ENCODE results near the gene VANGL2. TPM values are rescaled to one million over a fixed set of nuclear protein-coding genes. Genes with fewer than 3 reads are reported as not detected.

VANGL2 gene
- total and polyA plus RNA-seq, 2 of the 4 experiments (the other 2 are of a cell fraction), result 0.36 to 3.6 TPM

DNA sequence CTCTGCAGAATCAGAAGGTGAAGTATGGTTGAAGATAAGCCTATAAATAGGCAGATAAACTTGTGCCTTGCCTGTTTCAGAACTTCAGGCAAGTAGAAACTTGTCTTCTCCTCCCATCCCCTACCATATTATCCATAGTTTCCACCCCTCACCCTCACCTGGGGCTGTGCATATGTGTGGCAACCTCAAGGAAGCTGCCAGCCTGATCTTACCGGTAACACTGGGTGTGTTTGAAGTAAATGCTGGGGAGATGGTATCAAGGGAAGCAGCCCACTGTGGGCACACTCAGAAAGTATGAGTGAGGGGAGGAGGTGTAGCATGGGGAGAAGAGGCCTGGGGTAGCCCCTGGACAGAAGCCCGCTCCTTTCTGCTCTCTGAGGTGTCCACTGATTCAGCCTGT lies 14.5 kb downstream of the VANGL2 start:
- H4K20me1 ChIP-seq (ENCODE audit: insufficient read depth, low read length), result no peaks in the 10 kb centered on the region
- in situ Hi-C loops (cut with MboI; ENCODE audit: low sequenced_read_pairs) (no loop called here), intact Hi-C loops (cut with micrococcal nuclease) (no loop called here), dilution Hi-C loops (cut with HindIII; ENCODE audit: low sequenced_read_pairs, unreplicated experiment) (no loop called here)
- H3K9me3 ChIP-seq (ENCODE audit: control insufficient read depth, insufficient read depth, low read length), result no peaks in the 10 kb centered on the region
- BruUV-seq (replicated peaks), result no TSS peak
- H2BK5ac ChIP-seq (ENCODE audit: low read depth, low read length, poor library complexity, severe bottlenecking), result no peak overlapping the region
- H3K36me3 ChIP-seq (ENCODE audit: control insufficient read depth, insufficient read depth, low read length), result peaks cover 4% of the 10 kb centered on the region; the same call in 1 of the 2 replicates
- H3K27ac ChIP-seq (ENCODE audit: insufficient read depth, low read length), result no peak overlapping the region
- no peak overlapping the region for H3K14ac ChIP-seq (replicated peaks; ENCODE audit: low read depth, low read length)
- no peak overlapping the region for H3K18ac ChIP-seq (ENCODE audit: low read depth, low read length)
- TF ChIP-seq CEBPB (IDR thresholded peaks at IDR 0.05; ENCODE audit: low read depth, low read length) (no peak), RAD21 (IDR thresholded peaks at IDR 0.05; ENCODE audit: low read length) (no peak), MAZ (IDR thresholded peaks at IDR 0.05; ENCODE audit: borderline replicate concordance, low read depth, low read length) (no peak), CHD1 (IDR thresholded peaks at IDR 0.05; ENCODE audit: low read depth, low read length) (no peak), RFX5 (IDR thresholded peaks at IDR 0.05; ENCODE audit: low read depth, low read length) (no peak), RCOR1 (IDR thresholded peaks at IDR 0.05; ENCODE audit: insufficient replicate concordance, low read length) (no peak), BHLHE40 (IDR thresholded peaks at IDR 0.05; ENCODE audit: low read depth, low read length) (no peak), SMC3 (IDR thresholded peaks at IDR 0.05; ENCODE audit: low read depth, low read length) (no peak), MXI1 (IDR thresholded peaks at IDR 0.05; ENCODE audit: borderline replicate concordance, low read depth, low read length) (no peak), POLR2A (IDR thresholded peaks at IDR 0.05; ENCODE audit: low read depth, low read length) (no peak), NFE2L2 (IDR thresholded peaks at IDR 0.05; ENCODE audit: low read depth, low read length) (no peak), FOS (IDR thresholded peaks at IDR 0.05; ENCODE audit: low read depth, low read length) (no peak), MAFK (IDR thresholded peaks at IDR 0.05; ENCODE audit: low read depth, low read length) (no peak)
- TF ChIP-seq, protein P1, sequence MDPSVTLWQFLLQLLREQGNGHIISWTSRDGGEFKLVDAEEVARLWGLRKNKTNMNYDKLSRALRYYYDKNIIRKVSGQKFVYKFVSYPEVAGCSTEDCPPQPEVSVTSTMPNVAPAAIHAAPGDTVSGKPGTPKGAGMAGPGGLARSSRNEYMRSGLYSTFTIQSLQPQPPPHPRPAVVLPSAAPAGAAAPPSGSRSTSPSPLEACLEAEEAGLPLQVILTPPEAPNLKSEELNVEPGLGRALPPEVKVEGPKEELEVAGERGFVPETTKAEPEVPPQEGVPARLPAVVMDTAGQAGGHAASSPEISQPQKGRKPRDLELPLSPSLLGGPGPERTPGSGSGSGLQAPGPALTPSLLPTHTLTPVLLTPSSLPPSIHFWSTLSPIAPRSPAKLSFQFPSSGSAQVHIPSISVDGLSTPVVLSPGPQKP (IDR thresholded peaks at IDR 0.05; ENCODE audit: borderline replicate concordance, low read depth, low read length), result no peak
- TF ChIP-seq, protein P2, sequence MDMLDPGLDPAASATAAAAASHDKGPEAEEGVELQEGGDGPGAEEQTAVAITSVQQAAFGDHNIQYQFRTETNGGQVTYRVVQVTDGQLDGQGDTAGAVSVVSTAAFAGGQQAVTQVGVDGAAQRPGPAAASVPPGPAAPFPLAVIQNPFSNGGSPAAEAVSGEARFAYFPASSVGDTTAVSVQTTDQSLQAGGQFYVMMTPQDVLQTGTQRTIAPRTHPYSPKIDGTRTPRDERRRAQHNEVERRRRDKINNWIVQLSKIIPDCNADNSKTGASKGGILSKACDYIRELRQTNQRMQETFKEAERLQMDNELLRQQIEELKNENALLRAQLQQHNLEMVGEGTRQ (IDR thresholded peaks at IDR 0.05; ENCODE audit: low read depth, low read length), result no peak
- TF ChIP-seq, protein P3, sequence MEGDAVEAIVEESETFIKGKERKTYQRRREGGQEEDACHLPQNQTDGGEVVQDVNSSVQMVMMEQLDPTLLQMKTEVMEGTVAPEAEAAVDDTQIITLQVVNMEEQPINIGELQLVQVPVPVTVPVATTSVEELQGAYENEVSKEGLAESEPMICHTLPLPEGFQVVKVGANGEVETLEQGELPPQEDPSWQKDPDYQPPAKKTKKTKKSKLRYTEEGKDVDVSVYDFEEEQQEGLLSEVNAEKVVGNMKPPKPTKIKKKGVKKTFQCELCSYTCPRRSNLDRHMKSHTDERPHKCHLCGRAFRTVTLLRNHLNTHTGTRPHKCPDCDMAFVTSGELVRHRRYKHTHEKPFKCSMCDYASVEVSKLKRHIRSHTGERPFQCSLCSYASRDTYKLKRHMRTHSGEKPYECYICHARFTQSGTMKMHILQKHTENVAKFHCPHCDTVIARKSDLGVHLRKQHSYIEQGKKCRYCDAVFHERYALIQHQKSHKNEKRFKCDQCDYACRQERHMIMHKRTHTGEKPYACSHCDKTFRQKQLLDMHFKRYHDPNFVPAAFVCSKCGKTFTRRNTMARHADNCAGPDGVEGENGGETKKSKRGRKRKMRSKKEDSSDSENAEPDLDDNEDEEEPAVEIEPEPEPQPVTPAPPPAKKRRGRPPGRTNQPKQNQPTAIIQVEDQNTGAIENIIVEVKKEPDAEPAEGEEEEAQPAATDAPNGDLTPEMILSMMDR (conservative IDR thresholded peaks at IDR 0.05; ENCODE audit: low read depth, low read length), result no peak
- WGBS, 2 experiments (ENCODE audit: extremely low coverage in 2 of 2, insufficient read length in 1 of 2), result no CpG with 5 or more reads among the region's 2 CpGs
- no peak overlapping the region for H3K9ac ChIP-seq (ENCODE audit: low read depth, low read length)
- no peak overlapping the region for H2AK9ac ChIP-seq (replicated peaks; ENCODE audit: low read depth, low read length, poor library complexity)
- H2AK5ac ChIP-seq (ENCODE audit: low read depth, low read length), result no peak overlapping the region
- no peak overlapping the region for H4K8ac ChIP-seq (ENCODE audit: low read depth in 2 of 2, low read length in 2 of 2)
- POLR2A ChIA-PET (ENCODE audit: unreplicated experiment), result no interaction called here
- no peak overlapping the region for H3K4me2 ChIP-seq (ENCODE audit: low read depth, low read length)
- H3K79me1 ChIP-seq (ENCODE audit: low read depth in 1 of 2, low read length in 2 of 2), result no peaks in the 10 kb centered on the region
- H2BK20ac ChIP-seq (ENCODE audit: low read depth, low read length), result no peak overlapping the region
- ATAC-seq (ENCODE audit: low read depth), result no peak
- no peak overlapping the region for H2AFZ ChIP-seq (replicated peaks; ENCODE audit: low read length, poor library complexity)
- DNase-seq, result no peak
- H3K23ac ChIP-seq (ENCODE audit: low read depth, low read length), result no peak overlapping the region
- H3K4me1 ChIP-seq (ENCODE audit: control insufficient read depth, insufficient read depth, low read length), result no peaks in the 10 kb centered on the region
- H4K91ac ChIP-seq (ENCODE audit: insufficient read depth, low read depth, low read length), result no peak overlapping the region
- no peak overlapping the region for H3K56ac ChIP-seq (ENCODE audit: extremely low read depth, insufficient read depth, low read length)
- CTCF ChIA-PET, result no interaction called here
- no peak overlapping the region for H3K4me3 ChIP-seq (ENCODE audit: insufficient read depth, low read depth, low read length)
- H3K4ac ChIP-seq (ENCODE audit: low read depth, low read length), result no peak overlapping the region
- peaks cover 3% of the 10 kb centered on the region; the same call in 1 of the 2 replicates for H3K27me3 ChIP-seq (ENCODE audit: control insufficient read depth, insufficient read depth, low read length)
- H4K5ac ChIP-seq (ENCODE audit: low read depth, low read length), result no peak overlapping the region
- no peak overlapping the region for H2BK120ac ChIP-seq (ENCODE audit: low read depth, low read length)
- no peaks in the 10 kb centered on the region; the same call in 1 of the 2 replicates for H3K9me1 ChIP-seq (ENCODE audit: insufficient read depth, low read length)
- no peak overlapping the region for H2BK15ac ChIP-seq (ENCODE audit: low read depth, low read length)

Data from IMR-90 (cell line).